Heart left ventricle (tissue), 16 donors: ENCODE measurements around the gene UBIAD1. TPM values are rescaled to one million over a fixed set of nuclear protein-coding genes. Genes with fewer than 3 reads are reported as not detected.

Experiments used
- ATAC-seq, 4 donors: fragments of 200-7000 bp; cut with Tn5 transposase; one replicate each; pipeline ENCODE4 v1.9.1; 2020 to 2022; ENCODE audit warnings: moderate library complexity in 4 of 4, mild to moderate bottlenecking in 3 of 4, moderate number of reproducible peaks in 1 of 4
- DNase-seq, 5 donors: peaks; one replicate each; pipeline ENCODE4 v3.0.0-alpha.2; 2020
- H3K27ac ChIP-seq, 12 donors: fragments of 200-600 bp; sonication (generic) in 4 of 12; one replicate each; pipeline versions ENCODE4 v1.5.0 to v1.8.0; 2016 to 2022; ENCODE audit warnings: mild to moderate bottlenecking in 2 of 12
- H3K27me3 ChIP-seq, 9 donors: fragments of 200-600 bp; sonication (generic) in 2 of 9; one replicate each; pipeline versions ENCODE4 v1.5.1 to v1.8.0; 2016 to 2022; ENCODE audit warnings: mild to moderate bottlenecking in 3 of 9
- H3K36me3 ChIP-seq, 9 donors: fragments of 200-600 bp; sonication (generic) in 2 of 9; one replicate each; pipeline versions ENCODE4 v1.5.0 to v1.8.0; 2018 to 2022; ENCODE audit warnings: mild to moderate bottlenecking in 2 of 9
- H3K4me1 ChIP-seq, 12 donors: fragments of 200-600 bp; sonication (generic) in 4 of 12; one replicate each; pipeline versions ENCODE4 v1.5.0 to v1.8.0; 2016 to 2022; ENCODE audit warnings: mild to moderate bottlenecking in 3 of 12
- H3K4me3 ChIP-seq, 12 donors: fragments of 200-600 bp; sonication (generic) in 4 of 12; one replicate each; pipeline versions ENCODE4 v1.5.0 to v1.8.0; 2017 to 2022; ENCODE audit warnings: mild to moderate bottlenecking in 9 of 12, moderate library complexity in 4 of 12
- H3K9me3 ChIP-seq, 12 donors: fragments of 200-600 bp; sonication (generic) in 4 of 12; one replicate each; pipeline versions ENCODE4 v1.5.0 to v1.8.0; 2016 to 2022; ENCODE audit warnings: mild to moderate bottlenecking in 1 of 12
- POLR2A ChIP-seq, 2 donors: fragments of 450-650 bp; IDR thresholded peaks; one replicate each; pipeline ENCODE4 v1.6.1; 2017; ENCODE audit warnings: antibody characterized with exemption in 2 of 2, mild to moderate bottlenecking in 2 of 2, moderate library complexity in 2 of 2
- WGBS, 4 donors: extraction: QIAGEN DNeasy Blood & Tissue Kit in 2 of 4; methylation state at CpG; one replicate each; pipeline versions ENCODE4 v1.1.5 to v1.1.7; 2013 to 2018; 5-methylcytosine and 5-hydroxymethylcytosine counted together
- intact Hi-C, 10 donors: fragments of 100-400 bp; cut with DNase I; formaldehyde crosslinking; loops; one replicate each; pipeline versions ENCODE4 v1.11.1 to v1.14.2; 2022
- polyA plus RNA-seq, 2 donors: library from polyadenylated mRNA; stranded (reverse); fragments of 200-250 nt; gene quantifications; one replicate each; pipeline ENCODE4 v1.2.3, GENCODE V29; 2013
- total RNA-seq, 9 donors: library from RNA; depleted of rRNA in 2 of 9; stranded (reverse); fragments of >200 nt in 2 of 9; fragmentation: NEBNext Ultra II Directional in 3 of 9; extraction: Animal tissue kit (Norgen Biotek cat#: 25700) in 3 of 9; gene quantifications; one replicate each; pipeline versions ENCODE4 v1.1.0 to v1.2.4, GENCODE V29; 2016 to 2023
- TF ChIP-seq, protein P1 (sequence below), 12 donors: fragments of 200-600 bp; sonication (generic) in 4 of 12; IDR thresholded peaks; one replicate each; pipeline versions ENCODE4 v1.5.0 to v1.8.0; 2018 to 2022; ENCODE audit warnings: antibody characterized with exemption in 12 of 12, mild to moderate bottlenecking in 5 of 12
- donor health status: ischemic (EF 13 %, LVEDD 7.1; RV severe dilation, severe dysfunction).
- donor health status: healthy with polysubstance abuse.
- donor health status: DM: no; HTN: yes; CAD: no.
- donor health status: DM: no; HTN: no; CAD: no.
- donor health status: ischemic (EF 25% LVEDD 6.9; RV normal size, moderate dysfunction).
- donor health status: ischemic (EF 25% LVEDD 5.7; RV mildly dilated, moderate dysfunction).
- donor health status: healthy.
- donor health status: DM: yes; HTN: yes; CAD: no.
- donor health status: ischemic (EF 35%, LVEDD 5.7; RV mildly dilated, moderate dysfunction).
- donor health status: nonischemic (EF 11% LVEDD 7.7; RV severe dilation, severe dysfunction).
- donor health status: DM: yes; HTN: yes; CAD: no.
- donor health status: PGD.
- donor health status: ischemic (EF 29% LVEDD 5.4; RV normal size, mild dysfunction).
- donor health status: nonischemic (EF 23%, LVEDD 6.1; RV moderate dilation, normal function).

The UBIAD1 gene
- total and polyA plus RNA-seq, 11 donors, result 5.3 to 19.4 (median 11.6) TPM

DNA sequence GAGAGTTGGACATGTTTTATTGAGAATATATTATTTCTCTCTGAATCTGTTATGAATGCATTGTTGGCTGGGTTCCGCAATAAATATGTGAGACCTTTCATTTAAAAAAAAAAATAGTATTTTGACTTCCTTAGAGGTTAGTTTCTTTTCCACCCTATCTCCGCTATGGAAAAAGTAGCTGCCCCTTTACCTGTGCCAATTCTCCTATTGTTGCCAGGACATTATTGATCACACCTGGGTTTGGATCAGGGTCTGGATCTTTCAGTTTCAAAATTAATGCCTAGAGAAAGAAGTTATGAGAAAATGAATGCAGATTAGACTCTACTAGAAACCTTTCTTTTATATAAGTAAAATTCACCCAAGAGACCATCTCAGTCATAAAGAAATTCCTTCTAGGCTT is 39.8 kb upstream of the UBIAD1 start:
- intact Hi-C loops, result loop anchor here in 1 of 10 donors (10.0 kb wide), 1 partner anchor 198 kb away; no protein-coding TSS in a partner anchor
- ATAC-seq, result no peak
- TF ChIP-seq, protein P1, sequence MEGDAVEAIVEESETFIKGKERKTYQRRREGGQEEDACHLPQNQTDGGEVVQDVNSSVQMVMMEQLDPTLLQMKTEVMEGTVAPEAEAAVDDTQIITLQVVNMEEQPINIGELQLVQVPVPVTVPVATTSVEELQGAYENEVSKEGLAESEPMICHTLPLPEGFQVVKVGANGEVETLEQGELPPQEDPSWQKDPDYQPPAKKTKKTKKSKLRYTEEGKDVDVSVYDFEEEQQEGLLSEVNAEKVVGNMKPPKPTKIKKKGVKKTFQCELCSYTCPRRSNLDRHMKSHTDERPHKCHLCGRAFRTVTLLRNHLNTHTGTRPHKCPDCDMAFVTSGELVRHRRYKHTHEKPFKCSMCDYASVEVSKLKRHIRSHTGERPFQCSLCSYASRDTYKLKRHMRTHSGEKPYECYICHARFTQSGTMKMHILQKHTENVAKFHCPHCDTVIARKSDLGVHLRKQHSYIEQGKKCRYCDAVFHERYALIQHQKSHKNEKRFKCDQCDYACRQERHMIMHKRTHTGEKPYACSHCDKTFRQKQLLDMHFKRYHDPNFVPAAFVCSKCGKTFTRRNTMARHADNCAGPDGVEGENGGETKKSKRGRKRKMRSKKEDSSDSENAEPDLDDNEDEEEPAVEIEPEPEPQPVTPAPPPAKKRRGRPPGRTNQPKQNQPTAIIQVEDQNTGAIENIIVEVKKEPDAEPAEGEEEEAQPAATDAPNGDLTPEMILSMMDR (IDR thresholded peaks at IDR 0.05), result no peak
- TF ChIP-seq POLR2A (IDR thresholded peaks at IDR 0.05), result no peak
- H3K27ac ChIP-seq, result no peak overlapping the region
- no peak for DNase-seq
- no peaks in the 10 kb centered on the region for H3K9me3 ChIP-seq
- WGBS, 4 donors, result 95 to 98% (median 97%) methylated on average over 2 of the region's 2 CpGs
- peaks cover 3 to 100% (median 97%) of the 10 kb centered on the region in 9 donors for H3K36me3 ChIP-seq
- no peak overlapping the region for H3K4me3 ChIP-seq
- peaks cover 0 to 13% (median 3%) of the 10 kb centered on the region in 12 donors for H3K4me1 ChIP-seq
- H3K27me3 ChIP-seq, result no peaks in the 10 kb centered on the region

DNA sequence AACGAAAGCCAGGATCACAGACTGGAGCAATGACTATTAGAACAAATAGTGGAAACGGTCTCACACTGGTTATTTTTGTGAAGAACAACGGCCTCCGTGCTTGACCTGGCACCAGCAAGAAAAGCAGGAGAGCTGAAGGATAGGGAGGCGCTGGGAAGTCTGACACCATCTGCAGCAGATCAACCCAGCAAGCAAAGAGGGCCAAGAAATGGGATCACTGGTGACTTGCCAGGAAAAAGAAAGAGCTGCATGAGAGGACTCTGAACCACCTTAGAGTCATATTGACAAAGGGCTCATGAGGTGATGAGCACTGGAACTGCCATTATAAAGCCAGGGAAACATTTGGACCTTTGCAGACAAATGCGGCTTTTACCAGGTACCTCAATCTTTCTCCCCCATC is 35.6 kb upstream of the UBIAD1 start:
- intact Hi-C loops, result loop anchor here in 1 of 10 donors (10.0 kb wide), 1 partner anchor 203 kb away; no protein-coding TSS in a partner anchor
- Histone ChIP-seq H3K4me1 (peaks cover 0 to 13% (median 3%) of the 10 kb centered on the region in 12 donors), H3K27ac (peak overlapping the region in 6 of 12 donors; percentile 6 to 53 (median 21)), H3K4me3 (no peak overlapping the region), H3K9me3 (no peaks in the 10 kb centered on the region), H3K27me3 (no peaks in the 10 kb centered on the region), H3K36me3 (peaks cover 4 to 100% (median 97%) of the 10 kb centered on the region in 9 donors)
- DNase-seq, result no peak
- TF ChIP-seq, protein P1 (IDR thresholded peaks at IDR 0.05), result no peak
- TF ChIP-seq POLR2A (IDR thresholded peaks at IDR 0.05), result no peak
- peak in 2 of 4 donors; percentile 61 to 69 for ATAC-seq
- 52 to 60% (median 54%) methylated on average over 6 of the region's 6 CpGs for WGBS, 4 donors

DNA sequence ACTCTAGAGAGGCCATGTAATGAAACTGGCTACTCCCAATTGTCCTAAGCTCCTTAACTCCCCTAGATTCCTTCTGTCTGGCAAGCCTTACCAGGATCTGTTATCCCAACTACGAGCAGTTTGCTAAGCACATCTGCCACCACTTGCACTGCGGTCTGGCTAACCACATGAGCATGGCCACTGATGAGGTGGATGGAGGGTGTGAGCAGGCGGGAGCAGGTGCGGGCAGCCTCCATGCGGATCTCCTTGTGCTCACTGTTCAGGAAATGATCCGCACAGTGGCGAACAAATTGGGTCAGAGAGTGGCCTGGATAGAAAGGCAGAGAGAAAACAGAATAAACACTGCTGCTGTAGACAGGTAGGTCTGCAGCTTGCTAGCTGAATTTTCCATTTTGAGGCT is 34.7 kb upstream of the UBIAD1 start:
- ATAC-seq, result no peak
- intact Hi-C loops, result loop anchor here in 1 of 10 donors (10.0 kb wide), 1 partner anchor 204 kb away; no protein-coding TSS in a partner anchor

DNA sequence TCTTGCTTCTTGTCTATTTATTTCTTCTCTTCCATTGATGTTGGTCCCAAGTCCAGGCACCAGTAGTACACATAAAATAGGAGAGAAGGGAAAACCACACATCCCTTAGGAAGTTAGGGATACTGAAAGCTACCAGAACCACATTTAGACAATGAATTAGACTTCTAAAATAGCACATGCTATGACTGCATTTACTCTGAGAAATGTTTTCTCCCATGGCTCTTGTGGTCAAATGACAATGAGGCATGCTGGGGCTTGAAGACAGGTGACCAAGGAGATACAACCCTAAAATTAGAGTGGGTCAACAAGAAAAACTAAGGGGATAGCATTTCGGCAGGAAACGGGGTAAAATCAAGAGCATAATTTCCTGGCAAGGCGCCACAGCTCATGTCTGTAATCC is 27.8 kb upstream of the UBIAD1 start:
- no peak for DNase-seq
- TF ChIP-seq, protein P1 (IDR thresholded peaks at IDR 0.05), result no peak
- no peak for TF ChIP-seq POLR2A (IDR thresholded peaks at IDR 0.05)
- Histone ChIP-seq H3K27me3 (no peaks in the 10 kb centered on the region), H3K4me3 (no peak overlapping the region), H3K9me3 (no peaks in the 10 kb centered on the region), H3K36me3 (peaks cover 0 to 87% (median 82%) of the 10 kb centered on the region in 9 donors), H3K27ac (no peak overlapping the region), H3K4me1 (no peaks in the 10 kb centered on the region)
- 88 to 93% (median 88%) methylated on average over 3 of the region's 3 CpGs for WGBS, 4 donors
- ATAC-seq, result no peak
- intact Hi-C loops, result loop anchor here in 2 of 10 donors (2.0 to 10.0 kb wide), 2 partner anchors 210 to 400 kb away; no protein-coding TSS in a partner anchor

More for the DNA sequence above, 34.7 kb upstream of the UBIAD1 start:
- no peak overlapping the region for H3K27ac ChIP-seq
- H3K36me3 ChIP-seq, result peaks cover 4 to 100% (median 97%) of the 10 kb centered on the region in 9 donors
- WGBS, 4 donors, result 88 to 97% (median 94%) methylated on average over 7 of the region's 7 CpGs
- H3K4me3 ChIP-seq, result no peak overlapping the region
- TF ChIP-seq, protein P1 (IDR thresholded peaks at IDR 0.05), result no peak
- no peak for TF ChIP-seq POLR2A (IDR thresholded peaks at IDR 0.05)
- no peaks in the 10 kb centered on the region for H3K9me3 ChIP-seq
- peaks cover 0 to 13% (median 3%) of the 10 kb centered on the region in 12 donors for H3K4me1 ChIP-seq
- DNase-seq, result no peak
- H3K27me3 ChIP-seq, result no peaks in the 10 kb centered on the region
